ENCODE results near the gene SAA4. TPM values are rescaled to one million over a fixed set of nuclear protein-coding genes. Genes with fewer than 3 reads are reported as not detected.

Gene SAA4
- total and polyA plus RNA-seq, 2 of the 8 experiments (the other 6 are each of a cell fraction or from before 2014, with no cell fraction given) = not detected

- no peak for TF ChIP-seq SAP30 (IDR thresholded peaks at IDR 0.05; ENCODE audit: insufficient read depth, insufficient replicate concordance, low read length)
- no peak for TF ChIP-seq ZNF274 (IDR thresholded peaks at IDR 0.05; ENCODE audit: borderline replicate concordance, extremely low read depth, low read length)
- no peak for TF ChIP-seq CHD2 (IDR thresholded peaks at IDR 0.05; ENCODE audit: low read length)
- no peak for TF ChIP-seq YY1 (IDR thresholded peaks at IDR 0.05; ENCODE audit: low read depth, low read length)
- TF ChIP-seq RXRA (IDR thresholded peaks at IDR 0.05; ENCODE audit: insufficient read depth, low read depth, low read length) = no peak
- no peak for TF ChIP-seq KDM1A (IDR thresholded peaks at IDR 0.05; ENCODE audit: borderline replicate concordance, low read length)
- TF ChIP-seq, protein P1, sequence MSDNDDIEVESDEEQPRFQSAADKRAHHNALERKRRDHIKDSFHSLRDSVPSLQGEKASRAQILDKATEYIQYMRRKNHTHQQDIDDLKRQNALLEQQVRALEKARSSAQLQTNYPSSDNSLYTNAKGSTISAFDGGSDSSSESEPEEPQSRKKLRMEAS (IDR thresholded peaks at IDR 0.05) = no peak
- no peak for TF ChIP-seq BRCA1 (IDR thresholded peaks at IDR 0.05; ENCODE audit: low read depth, low read length)
Measured at GRCh38 chr11:18222814-18223421, 13.7 kb downstream of the SAA4 start (continued).
